Stimulated activated CD8-positive, alpha-beta memory T cell treated with anti-CD3 and anti-CD28 coated beads, Interleukin-7, amount 100 ng/mL, for 24 hours (primary cell): ENCODE data around the gene INF2.
"Not testable (repeated sequence)": the region's sequence is repeated elsewhere in the genome, so short reads cannot be mapped to it uniquely, and the experiment has no call there.

Experiments used
- DNase-seq: peaks from one replicate; pipeline ENCODE4 v3.0.0-alpha.2; 2020; ENCODE audit warnings: low read depth

INF2 gene

DNA sequence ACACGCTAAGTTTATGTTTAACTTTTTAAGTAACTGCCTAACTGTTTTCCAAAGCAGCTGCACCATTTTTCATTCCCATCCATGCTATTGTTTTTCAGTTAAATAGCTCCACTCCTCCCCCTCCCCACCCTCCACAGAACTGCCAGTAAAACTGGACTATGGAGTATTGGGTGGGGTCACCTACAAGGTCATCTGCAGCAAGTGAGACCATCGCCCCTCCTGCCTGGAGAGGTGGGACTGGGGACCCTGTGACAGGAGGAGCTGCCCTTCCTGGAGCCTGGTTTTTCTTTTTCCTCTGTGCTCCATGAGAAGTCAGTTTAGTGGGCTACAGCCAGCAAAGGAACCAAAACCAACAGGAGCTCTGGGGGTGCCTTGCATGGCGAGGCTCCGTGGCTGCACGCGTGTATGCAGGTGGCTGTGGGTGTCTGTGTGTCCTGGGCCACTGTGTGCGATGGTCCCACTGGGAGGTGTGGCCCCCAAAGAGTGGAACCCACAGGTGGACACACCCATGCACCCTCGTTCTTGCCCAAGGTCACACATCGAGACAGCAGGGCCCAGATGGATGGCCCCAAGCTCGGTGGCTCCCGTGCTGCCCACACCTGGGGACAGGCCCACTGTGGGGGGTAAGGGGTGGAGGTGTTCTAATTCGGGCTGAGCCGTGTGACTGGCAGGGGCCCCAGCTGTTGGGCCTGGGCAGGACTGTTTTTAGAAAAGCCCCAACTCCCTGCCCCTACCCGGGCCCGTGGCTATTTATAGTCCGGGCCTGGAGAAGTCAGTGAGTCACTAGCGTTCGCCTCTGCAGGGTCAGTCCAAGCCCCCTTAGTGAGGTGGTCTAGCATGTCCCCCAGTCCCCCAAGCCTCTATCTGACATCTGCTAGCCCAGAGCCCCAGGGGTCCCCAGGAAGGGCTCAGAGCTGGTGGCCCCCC, 32.4 kb downstream of the INF2 start:
- DNase-seq, result no peak

DNA sequence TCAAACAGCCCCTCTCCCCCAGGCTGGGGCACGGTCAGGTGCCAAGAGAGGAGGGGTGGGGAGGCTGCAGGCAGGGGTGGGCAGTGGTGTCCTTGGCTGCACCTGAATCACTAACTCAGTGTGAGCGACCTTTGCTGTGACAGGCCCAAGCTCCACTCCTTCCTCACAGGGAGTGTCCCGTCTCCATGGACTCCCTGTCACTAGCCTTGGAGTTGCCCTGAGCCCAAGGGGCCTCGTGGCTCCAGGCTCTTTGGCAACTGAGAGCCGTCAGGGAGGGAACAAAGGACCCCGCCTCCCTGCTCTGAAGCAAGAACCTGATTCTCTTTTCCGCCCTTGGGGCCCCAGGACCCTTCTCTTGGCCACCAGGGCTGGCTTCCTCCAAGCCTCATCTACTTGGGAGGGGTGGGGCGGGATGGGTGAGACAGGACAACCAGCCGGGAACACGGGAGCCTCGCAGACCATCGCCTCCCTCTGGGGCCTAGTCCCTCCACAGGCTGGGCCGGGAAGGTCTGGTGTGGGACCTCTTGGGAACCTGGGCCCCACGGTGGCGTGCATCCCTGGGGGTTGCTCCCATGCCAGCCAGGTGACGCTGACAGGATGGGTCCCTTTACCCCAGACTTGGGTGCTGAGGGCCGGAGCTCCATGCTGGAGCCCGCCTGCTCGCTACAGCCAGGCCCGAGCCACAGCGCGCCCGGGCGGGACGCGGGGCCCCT, 33.7 kb downstream of the INF2 start:
- DNase-seq, result no peak

DNA sequence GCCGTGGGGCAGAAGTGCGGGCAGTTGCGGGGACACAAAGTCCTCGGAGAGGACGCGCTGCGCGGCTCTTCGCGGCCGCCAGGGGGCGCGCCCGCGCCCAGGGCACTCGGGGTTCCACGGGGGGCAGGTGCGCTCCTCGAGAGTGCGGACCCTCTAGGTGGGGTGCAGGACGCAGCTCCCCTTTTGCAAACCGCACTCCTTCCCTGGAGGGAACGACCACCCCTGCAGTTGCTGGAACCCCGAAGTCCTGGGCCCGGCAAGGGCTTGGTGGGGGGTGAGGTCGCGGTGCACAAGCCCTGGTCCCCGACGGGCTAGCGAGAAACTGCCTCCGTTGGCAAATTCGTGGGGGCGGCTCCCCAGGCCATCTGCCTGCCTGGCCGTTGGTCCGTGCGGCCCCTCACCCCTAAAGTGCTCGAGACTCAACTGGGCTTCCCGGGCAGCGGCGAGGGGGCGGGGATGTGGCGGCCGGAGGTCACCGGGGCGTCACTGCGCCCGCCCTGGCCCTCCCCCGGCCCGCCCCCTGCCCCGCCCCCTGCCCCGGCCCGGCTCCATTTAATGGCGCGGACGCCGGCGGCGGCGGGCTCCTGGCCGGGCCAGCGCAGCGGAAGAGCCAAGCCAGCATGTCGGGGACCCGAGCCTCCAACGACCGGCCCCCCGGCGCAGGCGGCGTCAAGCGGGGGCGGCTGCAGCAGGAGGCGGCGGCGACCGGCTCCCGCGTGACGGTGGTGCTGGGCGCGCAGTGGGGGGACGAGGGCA, 34.4 kb downstream of the INF2 start, which contains the start of gene ADSS1:
ADSS1 (plus strand) TSS at position 579 of the 756 bp plus-strand sequence; CDS start at position 621, 42 bp downstream.
- peak; percentile 16 for DNase-seq

DNA sequence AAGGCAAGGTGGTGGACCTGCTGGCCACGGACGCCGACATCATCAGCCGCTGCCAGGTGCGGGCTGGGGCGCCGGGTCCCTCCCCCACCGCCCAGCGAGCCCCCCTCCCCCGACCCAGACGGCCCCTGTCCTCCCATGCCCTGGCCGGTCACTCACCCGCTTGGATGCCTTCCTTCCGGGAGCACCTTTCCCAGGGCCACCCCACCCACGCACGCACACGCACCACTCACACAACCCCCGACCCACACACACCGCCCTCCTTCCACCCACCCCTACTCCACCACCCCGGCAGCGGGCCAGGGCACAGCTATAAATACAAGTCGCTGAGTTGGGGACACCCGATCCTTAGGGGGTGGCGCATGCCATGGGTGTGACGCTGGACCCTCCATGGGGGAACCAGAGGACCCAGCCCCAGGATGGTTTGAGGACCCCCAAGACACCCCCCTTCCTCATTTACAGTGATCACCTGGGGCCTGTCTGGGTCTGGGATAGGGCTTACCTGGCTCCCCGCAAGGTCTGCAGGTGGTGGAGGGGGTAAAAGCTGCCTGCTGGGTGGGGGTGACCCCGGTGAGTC, 35.1 kb downstream of the INF2 start:
- DNase-seq, result no peak

DNA sequence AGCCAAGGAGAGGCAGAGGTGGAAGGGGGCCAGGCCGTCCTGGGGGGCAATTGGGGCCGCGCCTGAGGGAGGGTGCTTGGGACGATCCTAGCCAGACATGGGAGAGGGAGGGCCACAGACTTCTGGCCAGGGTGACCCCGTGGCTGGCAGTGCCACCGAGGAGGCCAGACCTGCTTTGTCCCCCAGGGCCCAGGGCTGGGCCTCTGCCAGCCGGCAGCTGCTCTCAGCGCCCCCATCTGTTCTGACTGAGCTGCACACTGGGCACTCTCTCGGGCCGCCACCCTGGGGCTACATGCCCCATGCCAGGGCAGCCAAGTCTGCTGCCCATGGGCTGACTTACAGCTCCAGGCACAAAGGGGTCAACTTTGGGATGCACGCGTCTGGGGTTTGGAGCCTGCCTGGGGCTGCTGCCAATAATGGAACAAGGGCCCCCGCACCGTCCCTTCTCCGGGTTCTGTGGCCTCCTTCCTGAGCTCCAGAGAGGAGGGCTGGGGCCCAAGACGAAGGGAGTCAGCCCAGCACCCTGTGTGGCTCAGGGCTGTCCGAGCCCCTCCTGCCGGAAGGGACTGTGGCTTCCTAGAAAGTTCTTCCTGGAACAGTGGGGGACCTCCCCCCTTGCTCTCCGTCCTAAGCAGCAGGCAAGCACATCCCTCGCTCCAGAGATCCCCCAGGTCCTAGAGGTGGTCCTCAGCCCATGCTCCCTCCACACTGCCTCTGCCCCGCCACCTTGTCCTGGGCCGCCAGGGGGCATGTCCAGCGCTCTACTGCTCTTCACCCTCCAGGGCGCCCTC, 35.8 kb downstream of the INF2 start:
- DNase-seq, result no peak

DNA sequence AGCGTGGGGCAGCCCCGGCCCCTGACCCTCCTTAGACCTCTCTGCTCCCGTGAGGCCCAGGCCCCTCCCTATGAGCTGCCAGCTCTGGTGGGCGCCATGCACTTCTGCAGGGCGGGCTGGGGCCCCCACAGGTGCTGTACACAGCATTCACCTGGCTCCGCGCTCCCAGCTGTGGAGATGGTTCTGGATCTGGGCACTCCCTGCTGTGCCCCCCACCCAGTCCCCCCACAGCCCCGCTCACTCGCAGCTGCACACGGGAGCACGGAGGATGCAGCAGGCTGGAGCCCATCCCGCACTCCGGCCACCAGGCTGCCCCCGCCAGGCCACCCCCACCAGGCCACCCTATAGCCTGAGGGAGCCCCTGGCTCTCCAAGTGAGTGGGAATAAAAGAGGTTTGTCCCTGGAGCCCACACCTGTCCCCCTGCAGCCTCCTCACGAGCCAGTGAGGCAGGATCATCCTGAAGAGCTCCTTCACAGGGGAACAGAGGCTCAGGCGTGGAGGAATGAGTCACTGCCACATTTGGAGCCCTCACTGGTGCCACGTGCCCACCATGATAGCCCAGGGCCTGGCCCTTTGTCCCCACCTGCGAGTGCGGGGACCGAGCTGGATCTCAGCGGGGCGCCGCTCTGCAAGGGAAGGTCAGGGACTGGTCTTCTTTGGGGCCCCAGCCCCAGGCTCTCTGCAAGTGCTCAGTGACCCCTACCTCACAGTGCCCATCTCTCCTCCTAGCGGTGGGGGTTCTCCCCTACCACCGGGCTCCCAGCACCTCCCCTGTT, 36.5 kb downstream of the INF2 start:
- no peak for DNase-seq

DNA sequence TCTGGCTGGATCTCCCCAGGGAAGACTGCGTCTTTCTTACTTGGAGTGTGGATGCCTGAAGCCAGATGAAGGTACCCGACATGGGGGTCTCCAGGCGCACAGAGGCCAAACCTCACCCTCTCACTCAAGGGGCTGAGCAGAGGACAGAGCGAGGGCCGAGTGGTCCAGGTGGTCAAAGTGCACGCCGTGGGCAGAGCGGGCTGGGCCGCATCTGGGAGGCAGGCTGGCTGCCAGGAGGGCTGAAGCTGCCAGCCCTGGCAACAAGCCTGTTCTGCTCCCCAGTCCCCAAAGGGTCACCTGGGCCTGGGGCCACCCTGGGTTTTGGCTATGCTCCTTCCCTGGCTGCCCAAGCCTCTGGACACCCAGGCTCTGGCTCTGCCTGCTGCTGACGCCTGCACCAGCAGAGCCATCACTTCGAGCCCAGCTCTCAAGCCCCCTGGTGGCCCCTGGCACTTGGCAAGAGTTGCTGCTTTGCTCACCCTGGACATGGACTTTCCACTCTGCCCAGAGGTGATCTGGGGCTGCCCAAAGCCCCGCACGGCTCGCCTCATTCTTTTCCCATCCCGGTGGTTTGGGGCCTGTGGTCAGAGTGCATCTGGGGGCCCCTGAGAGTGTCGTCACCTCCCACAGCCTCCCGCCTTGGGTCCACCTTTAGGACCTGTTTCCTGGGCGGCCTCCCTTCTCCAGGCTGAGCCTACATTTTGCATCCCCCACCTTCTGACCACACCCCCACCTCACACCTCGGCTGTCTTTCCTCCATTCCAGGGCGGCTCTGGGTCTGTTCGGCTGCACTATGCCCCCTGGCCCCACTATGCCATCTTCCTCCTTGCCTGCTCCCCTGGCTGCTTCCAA, 37.4 kb downstream of the INF2 start:
- DNase-seq, result no peak

DNA sequence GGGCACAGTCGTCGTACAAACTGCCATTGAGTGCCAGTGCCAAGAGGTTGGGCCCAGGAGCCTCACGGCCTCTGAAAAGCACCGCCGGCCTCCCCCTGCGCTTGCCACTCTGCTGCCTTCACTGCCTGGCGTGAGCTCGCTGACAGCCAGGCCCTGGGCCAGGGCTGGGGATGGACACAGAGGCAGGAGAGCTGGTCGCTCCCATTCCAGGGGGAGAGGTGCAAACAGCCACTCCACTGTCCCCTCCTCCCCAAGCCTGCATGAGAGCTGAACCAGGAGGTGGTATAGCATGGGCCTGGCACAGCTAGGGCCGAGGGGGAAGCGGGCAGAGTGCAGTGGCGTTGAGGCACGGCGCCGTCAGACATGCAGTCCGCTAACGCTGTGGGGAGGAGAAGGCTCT, 39.2 kb downstream of the INF2 start:
- DNase-seq, result no peak

DNA sequence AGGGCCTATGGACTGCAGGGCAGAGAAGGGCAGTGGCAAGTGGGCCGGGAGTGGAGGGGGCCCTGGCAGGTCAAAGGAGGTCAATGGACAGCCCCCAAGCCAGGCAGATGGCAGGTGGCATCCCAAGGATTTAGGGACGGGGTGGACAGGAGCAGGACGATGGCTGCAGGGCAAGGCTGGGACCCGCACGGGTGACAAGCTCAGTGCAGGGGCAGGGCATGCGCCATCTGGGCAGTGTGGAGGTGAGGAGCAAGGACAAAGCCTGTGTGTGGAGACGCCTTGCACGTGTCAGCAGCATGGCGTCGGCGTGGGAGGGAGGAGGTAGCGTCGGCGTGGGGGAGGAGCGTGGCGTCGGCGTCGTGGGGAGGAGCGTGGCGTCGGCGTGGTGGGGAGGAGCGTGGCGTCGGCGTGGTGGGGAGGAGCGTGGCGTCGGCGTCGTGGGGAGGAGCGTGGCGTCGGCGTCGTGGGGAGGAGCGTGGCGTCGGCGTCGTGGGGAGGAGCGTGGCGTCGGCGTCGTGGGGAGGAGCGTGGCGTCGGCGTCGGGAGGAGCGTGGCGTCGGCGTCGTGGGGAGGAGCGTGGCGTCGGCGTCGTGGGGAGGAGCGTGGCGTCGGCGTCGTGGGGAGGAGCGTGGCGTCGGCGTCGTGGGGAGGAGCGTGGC, 39.9 kb downstream of the INF2 start:
- DNase-seq, result not testable (repeated sequence)

DNA sequence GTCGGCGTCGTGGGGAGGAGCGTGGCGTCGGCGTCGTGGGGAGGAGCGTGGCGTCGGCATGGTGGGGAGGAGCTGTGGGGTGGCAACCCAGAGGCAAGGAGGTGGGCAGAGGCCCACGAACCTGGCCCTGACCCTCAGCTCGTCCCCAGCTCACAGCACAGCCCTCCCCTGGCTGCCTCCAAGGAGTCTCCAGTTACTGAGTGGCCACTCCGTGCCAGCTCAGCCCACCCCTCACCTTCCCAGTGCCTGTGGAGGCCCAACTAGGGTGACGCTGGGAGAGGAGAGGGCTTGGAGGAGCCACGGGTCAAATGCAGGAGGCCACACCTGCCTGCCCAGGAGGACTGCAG, 40.4 kb downstream of the INF2 start:
- no peak for DNase-seq

DNA sequence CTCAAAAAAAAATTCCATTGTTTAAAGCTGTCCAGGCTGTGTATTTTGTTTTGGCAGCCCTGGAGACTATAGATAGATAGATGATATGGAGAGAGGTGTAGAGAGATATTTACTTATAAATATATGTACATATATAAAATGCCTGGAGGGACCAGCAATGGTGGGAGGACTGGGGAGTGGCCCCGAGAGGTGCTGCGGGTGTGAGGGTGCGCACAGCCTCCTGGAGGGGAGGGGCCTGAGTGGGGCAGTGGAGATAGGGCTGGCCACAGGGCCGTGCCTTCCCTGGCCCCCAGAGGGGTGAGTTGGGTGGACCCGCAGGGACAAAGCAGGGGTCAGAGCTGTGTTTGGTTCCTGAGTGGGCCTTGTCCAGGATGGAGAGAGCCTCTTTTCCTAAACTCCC, 41.1 kb downstream of the INF2 start:
- no peak for DNase-seq

DNA sequence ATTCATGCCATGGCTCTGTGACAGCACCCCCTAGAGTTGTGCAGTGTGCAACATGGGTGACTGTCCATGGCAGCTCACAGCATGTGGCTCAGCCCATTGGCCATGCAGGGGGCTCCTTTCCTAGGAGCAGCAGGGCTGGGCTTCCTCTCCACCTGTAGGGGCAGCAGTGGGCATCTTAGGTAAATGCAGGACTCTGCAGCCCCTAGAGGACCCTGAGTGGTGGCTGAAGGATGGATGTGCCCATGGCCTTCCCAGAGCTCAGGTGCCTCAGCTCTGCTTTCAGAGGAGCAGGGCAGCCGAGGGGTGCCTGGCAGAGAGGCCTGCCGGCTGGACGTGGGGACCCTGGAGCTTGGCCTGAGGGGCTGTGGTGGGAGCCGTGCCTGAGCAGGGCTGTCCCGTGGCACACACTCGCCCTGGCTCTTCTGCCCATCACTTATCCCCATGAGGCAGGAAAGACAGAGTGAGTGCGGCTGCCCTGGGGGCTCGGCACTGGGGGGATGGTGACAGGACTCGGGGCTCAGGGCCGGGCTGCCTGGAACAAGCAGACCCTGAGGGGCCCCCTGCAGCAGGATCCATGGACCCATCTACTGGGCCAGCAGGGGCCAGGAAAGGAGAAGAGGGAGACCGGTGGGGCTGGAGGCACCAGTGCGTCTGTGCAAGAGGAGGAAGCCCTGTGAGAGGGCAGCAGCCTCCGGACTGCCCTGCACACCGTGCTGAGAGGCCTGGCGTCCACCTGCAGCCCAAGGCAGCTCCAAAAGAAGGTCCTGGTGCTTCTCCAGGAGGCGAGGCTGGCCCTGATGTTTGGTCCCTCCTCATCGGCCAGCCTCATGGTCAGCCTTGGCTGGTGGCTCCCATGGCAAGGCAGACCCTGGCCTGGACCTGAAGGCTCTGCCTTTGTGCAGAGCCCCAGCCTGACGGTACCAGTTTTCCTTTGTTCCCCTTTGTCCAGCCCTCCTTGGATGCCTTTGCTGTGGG, 42.2 kb downstream of the INF2 start:
- DNase-seq, result no peak

DNA sequence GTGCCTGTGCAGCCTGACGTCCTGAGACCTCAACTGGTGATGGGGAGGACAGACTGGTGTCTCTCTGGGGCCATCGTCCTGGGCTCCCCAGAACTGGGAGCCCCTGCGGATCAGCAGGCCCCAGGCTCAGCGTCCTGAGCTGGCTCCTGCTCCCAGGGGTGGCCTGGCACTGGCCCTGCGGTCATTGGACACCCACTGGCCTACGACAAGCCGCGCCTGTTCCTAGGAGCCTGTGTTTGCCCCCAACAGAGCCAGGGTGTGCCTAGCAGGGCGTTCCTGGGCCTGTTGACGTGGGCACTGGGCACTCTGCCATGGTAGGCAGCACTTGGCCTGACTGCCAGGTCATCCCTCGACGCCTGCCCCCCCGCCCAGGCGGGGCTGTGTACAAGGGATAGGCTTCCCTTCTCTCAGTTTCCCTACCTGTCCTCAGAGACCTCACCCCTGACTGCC, 43.0 kb downstream of the INF2 start:
- DNase-seq, result no peak

DNA sequence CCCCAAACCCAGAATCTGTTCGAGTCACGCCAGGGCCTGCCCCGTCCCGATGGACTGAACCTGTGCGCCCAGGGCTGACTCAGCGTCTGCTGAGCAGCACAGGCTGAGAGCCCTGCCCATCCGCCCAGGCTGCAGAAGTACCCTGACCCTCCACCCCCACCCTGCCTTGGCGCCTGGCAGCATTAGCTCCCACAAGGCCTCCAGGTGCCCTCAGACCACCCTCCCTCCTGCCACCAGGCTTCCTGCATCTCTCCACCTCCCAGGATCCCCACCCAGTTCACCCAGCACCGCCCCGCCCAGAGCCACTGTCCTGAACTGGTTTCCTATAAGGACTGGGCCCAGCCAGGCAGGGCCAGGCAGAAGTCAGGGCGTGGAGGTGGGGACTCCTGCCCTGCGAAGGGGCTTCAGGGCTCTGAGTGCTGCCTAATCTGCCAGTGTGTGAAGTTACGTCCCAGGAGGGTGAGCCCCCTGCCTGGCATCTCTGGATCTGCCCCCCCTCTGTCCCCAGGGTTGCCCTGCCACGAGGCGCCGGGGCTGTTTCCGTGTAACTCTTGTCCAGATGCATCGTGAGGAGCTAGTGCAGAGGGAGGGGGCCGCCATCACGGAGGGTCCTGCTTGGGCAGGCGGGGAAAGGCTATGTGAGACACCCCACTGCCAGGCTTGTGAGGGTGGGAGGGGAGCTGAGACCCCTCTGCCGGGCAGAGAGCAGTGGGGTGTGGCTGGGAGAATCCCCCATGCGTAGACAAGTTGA, 43.7 kb downstream of the INF2 start:
- DNase-seq, result no peak

DNA sequence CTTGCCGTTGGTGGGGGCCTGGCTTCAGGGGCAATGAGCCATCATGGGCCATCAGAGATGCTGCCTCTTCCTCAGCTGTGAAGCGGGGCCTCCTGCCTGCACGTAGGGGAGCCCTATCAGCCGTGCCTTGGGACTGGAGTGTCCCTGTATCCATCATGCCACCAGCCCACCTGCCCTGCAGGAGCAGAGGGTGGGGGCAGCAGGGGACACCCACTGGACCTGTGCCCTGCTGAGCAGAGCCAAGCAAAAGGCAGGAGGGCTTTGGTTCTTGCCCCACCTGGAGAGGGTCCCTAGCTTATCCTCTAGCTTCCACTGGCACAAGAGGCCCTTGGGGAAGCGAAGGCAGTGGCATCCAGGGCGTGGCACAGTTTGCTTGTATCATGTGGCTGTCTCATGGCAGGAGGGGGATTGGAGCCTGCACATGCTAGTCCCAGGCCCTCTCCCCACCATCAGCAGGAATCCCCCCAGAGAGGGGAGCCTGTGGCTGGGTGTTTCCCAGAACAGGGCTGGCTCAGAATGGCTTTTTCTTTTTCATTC, 44.7 kb downstream of the INF2 start:
- DNase-seq, result no peak

DNA sequence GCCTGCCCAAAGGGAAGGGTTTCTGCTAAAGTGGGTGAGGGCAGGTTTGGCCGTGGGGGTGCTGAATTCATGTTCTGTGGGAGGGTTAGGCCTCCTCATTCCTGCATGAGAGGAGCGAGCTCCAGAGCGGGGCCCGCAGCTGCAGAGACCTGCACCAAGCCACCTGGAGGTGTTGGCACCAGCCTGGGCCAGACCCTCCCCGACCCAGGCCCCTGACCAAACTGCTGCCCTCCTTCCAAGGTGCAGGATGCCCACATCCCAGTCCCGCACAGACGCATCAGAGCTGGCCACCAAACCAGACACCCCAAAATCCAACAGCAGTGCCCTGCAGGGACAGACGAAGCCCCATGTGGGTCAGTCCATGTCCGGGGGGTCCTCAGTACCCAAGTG, 45.2 kb downstream of the INF2 start:
- no peak for DNase-seq
